CD4-positive, alpha-beta T cell treated with Interleukin-4 for 4 hours (primary cell): ENCODE data around the gene AQP6.
A peak's percentile ranks its signal among the peaks of the same experiment; 100 is the strongest.

ENCODE experiments used
- DNase-seq: peaks from one replicate; pipeline ENCODE4 v3.0.0-alpha.2; 2020

The AQP6 gene, protein sequence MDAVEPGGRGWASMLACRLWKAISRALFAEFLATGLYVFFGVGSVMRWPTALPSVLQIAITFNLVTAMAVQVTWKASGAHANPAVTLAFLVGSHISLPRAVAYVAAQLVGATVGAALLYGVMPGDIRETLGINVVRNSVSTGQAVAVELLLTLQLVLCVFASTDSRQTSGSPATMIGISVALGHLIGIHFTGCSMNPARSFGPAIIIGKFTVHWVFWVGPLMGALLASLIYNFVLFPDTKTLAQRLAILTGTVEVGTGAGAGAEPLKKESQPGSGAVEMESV

DNA sequence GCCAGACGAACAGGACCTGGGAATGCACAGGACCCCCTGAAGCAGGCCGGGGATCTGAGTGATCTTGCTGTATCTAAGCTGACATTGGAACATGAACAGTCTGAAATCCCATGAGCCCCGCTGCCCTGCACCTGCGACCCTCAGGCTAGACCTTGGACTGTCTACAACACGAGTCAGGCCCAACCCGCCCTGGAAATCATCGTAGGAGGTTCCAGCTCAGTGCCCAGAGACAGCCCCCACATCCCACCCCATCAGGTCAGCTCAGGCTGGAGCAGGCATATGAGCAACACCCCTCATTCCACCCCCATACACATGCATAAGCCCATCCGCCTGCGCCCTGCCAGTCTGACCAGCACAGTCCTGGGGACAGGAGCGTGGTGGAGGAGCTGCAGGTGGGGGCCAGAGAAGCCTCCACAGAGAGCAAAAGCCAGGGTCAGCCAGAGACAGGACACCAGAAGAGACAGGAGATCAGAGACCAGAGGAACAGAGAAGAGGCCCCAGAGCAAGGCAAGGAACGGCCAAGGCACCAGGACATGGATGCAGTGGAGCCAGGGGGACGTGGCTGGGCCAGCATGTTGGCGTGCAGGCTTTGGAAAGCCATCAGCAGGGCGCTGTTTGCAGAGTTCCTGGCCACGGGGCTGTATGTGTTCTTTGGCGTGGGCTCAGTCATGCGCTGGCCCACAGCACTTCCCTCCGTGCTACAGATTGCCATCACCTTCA lies at the start of gene AQP6:
AQP6 (plus strand) TSS at position 307 of the 720 bp plus-strand sequence; CDS start at position 534, 227 bp downstream.
- no peak for DNase-seq

DNA sequence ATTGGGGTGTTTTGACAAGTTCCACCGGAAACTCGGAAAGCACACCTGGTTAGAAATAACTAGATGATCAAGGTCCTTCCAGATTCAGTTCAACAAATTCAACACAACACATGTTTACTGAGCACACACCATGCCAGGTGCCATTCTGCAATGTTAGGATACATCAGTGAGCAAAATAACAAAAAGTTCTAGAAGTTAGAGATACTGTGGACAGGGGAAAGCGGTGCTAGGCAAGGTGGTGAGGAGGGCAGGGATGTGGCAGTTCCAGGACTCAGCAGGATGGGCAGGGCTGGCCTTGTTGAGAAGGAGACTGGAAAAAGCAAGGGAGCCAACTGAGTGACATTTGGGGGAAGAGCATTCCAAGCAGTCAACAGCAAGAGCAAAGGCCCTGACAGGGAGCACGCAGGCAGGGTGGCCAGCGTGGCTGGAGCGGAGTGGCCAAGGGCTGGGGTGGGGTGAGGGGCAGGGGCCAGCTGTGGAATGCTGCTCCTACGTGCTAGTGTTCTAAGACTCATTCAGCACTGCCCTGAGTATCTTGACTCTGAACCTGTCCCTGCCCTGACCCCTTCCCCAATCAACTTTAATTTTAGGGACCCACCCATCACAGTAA lies 49.6 kb upstream of the AQP6 start:
- DNase-seq: no peak

DNA sequence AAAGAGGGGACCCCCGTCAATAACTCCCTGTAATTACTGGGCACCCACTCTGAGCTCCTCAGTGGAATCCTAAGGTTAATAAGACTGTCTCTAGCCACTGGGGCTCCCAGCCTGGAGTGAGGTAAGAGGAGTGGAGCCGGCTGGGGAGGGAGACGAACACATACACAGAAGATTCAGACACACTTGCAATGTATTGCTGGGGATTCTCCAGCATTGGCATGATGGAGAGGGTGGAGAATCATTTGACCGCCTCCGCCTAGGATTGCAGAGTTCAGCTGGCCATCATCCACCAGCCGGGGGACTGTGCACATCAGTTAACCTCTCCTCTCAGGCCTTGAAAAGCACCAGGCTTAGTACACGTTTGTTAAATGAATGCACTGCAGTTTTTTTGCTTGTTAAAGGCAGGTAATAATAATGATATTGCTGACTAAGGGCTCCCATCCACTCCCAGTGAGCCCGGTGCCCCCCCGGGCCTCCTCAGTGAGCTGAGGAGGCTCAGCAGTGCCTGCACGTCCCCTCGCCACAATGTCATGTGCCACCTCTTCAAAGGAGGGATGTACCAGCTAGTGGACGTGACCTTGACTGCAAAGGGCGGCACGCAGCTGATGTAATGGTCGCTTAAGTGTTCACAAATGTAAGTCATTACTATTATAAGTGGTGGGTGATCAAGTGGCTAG lies 48.7 kb upstream of the AQP6 start:
- DNase-seq: no peak

DNA sequence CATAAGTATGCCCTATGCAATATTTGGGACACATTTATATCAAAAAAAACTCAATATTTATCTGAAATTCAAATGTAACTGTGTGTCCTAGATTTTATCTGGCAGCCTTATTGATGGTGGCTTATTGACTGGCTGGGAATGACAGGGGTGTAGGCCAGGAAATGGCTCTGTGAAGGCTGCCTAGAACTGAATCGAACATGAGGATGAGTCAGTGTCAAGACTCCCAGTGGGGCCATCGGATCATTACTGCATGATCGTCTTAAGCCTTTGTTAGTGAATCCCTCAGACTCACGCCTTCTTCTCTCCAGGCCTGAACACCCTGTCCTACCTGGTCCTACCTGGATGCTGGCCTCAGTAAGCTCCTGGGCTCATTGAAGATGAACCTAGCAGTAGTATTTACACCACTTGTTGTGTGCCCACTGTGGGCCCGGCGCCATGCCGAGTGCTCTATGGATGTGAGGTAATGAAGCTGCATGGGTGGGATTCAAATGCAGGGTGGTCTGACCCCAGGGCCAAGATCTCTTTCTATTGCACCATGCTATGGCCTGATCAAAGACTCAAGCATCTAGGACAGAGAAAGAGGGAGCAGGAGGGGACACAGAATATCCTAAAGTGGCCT lies 48.0 kb upstream of the AQP6 start:
- no peak for DNase-seq

DNA sequence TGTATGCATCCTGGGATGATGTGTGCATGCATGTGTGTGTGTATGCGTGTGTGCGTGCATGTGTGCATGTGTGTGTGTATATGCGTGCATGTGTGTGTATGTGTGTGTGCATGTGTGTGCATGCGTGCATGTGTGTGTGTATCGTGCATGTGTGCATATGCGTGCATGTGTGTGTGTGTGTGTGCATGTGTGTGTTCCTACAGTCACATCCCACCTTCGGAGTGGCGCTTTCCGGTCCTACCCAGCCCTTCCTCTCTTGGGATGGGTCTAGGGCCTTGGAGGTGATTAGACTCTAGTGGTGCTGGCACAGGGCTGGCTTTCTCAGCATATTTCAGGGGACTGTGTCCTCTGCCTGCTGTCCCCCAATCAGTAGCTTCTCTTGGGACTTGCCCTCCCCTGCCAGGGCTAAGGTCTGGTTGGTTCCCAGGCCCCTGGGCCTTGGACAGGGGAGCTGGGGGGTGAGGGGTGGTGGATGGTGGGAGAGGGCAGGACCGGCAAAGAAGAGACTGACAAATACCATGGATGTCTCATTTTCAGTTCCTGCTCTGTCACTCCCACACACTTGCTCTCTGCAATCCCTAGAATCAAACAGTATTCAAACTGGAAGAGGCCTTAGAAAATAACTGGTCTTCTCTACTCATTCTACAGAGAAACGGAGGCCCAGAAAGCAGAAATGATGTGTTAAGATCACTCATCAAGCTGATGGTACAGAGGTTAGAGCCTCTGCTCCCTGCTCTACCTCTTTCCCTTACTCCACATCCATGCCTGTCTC lies 47.1 kb upstream of the AQP6 start:
- no peak for DNase-seq

DNA sequence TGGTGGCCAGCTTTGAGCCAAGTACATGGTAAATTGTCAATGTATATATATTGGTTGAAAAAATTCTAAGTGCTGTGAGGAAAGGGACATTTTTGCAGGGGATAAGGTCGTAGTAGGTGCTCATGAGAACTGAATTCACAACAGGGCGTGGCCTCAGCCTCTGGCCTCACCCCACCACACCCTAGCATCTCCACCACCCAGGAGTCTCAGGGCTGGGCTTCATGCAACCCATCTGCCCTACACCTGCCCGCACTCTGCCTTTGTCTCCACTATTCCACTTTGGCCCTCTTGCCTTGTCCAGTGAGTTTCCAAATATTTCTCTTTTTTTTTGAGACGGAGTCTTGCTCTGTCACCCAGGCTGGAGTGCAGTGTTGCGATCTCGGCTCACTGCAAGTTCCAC lies 44.3 kb upstream of the AQP6 start:
- DNase-seq: no peak

DNA sequence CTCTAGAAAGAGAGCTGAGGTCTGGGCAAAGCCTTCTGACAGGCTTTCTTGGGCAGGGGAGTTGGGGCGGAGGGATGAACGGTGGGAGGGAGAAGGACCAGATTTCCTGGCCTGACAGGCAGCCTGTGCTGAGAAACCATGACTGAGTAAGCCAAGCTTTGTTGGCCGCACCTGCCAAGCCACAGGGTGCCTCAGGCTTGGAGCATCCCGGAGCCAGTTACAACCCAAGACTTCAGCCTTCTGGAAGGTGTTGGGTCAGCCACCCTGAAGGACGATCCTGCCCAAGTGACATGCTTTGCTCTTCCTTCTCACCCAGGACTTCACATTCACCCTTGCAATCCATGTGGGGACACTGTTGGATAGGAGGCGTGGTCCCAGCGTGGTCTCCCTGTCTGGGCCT lies 43.2 kb upstream of the AQP6 start:
- DNase-seq: no peak

DNA sequence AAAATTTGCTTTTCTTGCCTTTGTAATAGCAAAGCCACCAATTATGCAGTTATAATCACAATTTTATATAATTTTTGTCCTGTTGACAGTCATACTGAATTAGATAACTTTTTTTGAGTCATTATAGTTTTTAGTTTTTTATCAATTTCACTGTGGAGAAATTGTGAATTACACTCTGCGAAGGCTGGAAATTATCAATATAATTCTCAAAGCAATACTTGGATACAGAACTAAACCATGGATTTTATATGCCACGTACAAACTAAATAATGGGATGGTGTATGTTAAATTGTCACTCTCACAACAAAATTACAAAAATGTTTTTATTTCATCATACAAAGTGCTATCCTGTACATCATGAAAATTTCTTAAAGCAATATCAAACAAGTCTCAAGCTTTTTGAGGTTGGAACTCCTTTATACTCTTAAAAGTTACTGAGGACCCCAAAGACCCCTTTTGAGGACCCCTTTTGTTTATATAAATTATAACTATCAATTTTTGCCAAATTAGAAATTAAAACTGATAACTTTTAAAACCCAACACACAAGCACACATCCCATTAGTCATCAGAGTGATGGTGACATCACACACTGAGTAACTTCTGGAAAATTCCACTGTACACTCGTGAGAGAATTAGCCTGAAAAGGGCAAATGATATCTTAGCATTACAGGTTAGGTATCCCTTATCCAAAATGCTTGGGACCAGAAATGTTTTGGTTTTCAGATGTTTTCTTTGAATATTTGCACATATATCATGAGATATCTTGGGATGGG lies 42.0 kb upstream of the AQP6 start:
- no peak for DNase-seq

DNA sequence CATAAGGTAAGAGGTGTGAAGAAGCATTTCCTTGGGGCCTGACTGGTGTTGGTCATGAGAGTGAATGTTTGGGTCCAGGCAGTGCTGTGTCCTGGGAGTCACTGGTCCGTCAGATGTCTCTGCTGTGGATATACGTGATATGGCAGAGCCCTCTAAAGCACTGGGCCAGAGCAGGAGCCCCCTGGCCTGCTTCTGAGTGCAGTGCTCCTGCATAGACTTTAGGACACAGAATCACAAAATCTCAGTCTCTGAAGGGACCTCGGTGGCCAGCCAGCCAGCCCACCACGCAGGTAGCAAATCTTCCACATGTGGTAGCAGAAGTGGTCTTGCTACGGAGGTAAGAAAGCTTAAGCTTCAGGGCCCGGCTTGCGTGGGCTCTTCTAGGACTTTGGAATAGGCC lies 40.7 kb upstream of the AQP6 start:
- DNase-seq: no peak

DNA sequence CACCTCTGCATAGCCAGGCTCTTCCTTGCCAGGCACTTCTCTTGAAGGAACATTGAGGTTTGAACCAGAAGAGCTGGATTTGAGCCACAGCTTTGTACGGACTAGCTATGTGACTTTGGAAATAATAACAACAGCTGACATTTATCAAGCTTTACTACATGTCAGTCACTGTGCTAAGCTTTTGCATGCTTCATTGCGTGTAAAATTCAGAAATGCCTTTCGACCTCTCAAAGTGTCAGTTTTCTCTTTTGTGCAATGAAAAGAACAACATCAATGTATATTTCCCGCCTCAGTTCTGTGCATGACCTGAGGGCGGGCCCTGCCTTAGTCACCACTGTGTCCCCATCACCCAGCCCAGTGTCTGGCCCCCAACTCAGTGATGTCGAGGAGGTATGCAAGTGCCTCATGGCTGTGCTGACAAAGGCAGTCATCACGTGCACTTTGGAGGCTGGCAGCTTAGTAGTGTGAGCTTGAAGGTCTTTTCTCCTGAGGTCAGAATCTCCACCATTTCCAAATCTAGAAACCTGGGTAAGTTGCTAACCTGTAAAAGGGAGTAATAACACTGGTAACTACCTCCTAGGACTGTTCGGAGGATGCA lies 40.1 kb upstream of the AQP6 start:
- DNase-seq: no peak

DNA sequence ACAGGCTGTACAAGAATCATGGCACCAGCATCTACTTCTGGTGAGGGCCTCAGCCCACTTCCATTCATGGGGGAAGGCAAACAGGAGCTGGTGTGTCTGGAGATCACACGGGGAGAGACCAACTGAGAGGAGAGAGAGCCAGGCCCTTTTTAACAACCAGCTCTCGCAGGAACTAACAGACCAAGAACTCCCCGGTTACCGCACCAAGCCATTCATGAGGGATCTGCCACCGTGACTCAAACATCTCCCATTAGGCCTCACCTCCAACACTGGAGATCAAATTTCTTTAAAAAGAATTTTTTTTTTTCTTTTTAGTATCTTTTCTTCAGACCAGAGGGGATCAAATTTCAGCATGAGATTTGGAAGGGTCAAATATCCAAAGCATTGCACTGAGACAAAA lies 39.0 kb upstream of the AQP6 start:
- no peak for DNase-seq

DNA sequence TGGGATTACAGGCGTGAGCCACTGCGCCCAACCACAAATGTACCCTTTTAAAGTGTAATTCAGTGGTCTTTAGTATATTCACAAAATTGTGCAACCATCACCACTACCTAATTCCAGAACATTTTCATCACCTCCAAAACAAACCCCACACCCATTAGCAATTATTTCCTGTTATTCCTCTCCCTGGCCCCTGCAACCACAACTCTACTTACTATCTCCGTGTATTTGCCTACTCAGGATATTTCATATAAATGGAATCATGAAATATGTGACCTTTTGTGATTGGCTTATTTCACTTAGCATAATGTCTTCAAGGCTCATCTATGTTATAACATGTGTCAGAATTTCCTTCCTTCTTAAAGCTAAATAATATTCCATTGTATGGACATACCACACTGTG lies 38.2 kb upstream of the AQP6 start:
- no peak for DNase-seq

DNA sequence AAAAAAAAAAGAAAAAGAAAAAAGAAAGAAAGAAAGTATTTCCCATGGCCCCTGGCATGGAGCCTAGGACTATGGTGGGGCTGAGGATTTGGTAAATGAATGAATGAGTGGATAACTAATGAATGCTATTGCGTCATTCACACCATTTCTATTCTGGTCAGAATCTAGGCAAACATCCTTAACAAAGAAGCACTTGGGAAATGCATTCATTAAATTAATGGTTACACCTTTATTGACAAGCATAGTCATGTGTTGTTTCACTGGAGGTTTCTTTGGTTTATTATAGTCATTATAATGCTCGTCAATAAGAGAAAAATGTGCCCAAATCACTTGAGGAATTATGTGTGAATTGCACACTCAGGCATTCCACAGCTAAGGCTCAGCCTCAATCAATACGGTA lies 35.8 kb upstream of the AQP6 start:
- no peak for DNase-seq

DNA sequence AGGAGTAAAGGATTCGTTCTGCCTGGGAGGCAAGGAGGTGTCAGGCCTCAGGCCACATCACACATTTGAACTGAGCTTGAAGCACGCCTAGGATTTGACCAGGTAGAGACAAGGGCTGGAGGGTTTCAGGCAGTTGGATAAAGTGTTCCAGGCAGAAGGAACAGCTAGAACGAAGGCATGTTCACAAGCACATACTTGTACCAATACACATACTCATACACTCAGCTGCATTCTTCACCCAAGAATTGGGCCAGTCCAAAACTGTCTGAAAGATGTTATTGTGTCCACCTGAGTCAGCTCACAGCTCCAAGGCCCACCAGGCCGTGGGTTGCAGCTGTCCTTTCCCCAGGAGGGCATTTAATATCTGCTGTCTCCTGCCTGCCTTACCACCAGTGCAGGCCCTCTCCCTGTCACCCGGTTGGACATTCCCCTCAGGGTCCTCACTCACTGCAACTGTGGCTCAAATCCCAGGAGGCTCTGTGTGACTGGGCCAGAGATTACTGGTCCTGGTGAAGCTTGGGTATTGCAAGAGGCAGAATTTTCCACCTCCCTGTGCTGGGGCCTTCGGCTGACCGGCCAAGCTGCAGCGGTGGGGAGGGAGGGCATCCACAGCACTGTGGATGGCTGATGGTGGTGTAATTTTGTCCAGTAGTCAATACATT lies 35.0 kb upstream of the AQP6 start:
- DNase-seq: no peak

DNA sequence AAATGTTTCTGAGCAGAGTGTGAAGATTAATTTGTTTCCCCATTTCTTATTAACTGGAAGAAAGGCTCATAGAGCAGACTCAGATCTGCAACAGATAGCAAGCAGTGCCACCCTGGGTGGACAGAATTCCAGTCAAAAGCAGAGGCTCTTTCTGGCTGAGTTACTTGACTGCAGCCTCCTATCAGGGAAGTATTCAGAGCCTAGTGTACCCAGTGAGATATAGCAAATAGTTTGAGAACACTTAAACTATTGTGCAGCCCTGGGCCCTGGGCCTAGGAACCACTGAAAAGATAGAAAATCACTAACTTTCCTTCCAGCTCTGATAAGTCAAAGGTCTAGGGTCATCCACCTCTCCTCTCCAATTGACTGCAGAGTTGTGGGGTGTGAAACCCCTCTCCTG lies 33.4 kb upstream of the AQP6 start:
- DNase-seq: no peak

DNA sequence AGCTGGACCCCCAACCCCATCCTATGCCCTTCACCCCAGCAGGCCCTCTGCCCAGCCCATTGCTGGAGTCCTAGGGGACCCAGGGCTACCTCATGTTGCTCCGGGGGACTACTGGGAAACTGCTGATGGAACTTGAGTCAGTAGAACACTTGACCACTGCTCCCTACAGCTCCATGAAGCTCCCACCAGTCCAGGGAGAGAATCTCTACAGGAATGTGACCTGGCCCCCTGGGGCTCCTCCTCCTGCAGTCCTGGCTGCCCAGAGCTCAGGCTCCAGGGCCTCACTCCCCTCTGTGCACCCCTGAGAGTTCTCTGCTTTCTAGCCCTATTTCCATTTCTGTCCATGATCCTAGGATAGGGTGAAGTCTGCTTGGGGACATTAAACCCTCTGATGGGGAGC lies 33.0 kb upstream of the AQP6 start:
- no peak for DNase-seq

DNA sequence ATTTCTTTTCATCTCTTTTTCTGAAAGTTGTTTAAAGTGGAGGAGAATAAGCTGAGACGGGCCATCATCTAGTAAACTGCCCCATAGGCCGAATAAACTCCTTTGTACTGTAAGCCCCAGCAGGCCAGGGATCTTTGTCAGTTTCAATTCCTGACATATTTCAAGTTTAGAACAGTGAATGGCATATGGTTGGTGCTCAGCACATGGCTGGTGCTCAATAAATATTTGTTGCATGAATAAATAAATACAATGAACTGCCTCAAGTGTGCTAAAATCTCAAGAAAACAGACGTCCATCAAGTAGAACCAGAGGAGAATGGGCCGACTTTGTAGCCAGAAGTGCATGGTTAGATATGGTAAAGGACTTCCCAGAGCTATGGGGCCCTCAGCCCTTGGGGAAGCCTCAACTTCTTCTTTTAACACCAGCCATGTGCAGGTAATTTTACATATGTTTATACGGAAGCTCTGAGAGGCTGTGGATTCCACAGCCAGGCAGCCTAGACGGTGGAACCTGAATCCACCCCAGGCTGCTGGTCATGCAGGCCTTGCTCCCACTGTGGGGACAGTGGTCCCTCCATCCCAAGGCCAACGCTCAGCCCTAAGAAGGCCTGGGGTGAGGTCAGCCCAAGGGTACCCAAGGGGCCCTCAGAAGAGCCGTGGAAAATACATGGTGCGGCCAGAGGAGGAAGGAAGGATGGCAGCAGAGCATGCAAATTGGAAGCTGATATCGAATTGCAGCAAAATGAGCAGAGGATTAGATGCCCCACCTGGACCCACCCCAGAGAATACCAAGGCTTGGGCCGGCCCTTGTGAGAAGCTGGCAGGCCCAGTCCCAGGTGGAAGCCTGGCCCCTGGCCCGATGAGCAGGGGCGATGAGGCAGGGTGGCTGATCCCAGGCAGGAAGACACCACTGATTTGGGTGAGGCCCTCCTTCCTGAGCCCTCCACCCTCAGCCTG lies 30.9 kb upstream of the AQP6 start:
- no peak for DNase-seq

DNA sequence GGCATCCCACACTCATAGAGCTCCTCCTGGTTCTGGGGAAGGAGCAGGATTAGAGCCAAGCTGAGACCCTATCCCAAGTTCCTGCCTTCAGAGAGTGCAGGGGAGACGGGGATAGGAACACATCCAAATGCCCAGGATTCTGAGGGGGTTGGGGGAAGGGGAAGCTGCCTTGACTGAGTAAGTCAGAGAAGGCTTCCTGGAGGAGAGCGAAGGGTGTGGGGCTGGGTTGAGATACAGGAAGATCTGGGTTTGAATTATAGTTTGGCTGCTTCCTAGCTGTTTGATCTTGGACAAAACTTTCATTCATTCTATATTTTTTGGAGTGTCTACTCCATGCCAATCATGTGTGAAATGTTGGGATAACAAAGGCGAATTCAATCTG lies 30.2 kb upstream of the AQP6 start:
- DNase-seq: no peak

DNA sequence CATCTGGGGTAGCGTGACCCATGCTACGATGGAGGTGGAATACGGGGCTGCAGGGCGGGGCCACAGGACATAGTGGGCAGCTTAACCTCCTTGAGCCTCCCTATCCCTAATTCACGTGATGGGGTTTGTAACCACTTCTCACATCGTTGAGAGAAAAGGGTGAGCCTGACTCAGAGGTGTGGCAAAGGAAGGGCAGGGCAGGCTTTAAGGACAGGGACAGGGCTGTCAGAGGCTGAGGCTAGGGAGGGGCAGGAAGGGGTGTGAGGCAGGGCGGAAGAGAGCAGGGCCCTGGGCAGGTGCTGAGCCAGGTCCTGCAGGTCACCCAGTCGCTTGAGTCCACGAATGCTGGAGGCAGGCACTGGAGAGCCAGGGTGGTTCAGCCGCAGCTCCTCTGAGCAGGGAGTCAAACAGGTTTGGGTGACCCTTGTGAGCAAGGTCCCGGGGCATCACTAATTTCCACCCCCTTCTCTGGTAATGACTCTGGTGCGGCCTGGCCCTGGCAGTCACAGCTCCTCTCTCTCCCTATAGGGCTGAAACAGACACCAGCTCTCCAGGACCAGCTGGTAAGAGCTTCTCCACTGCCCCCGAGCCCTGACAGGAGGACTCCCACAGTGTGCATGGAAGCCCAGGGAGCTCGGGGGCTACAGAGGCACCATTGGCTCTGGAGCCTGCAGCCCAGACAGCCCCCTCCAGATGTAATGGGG lies 29.7 kb upstream of the AQP6 start:
- peak; percentile 1 for DNase-seq
